Ectodermal cell (in vitro differentiated cells): ENCODE measurements around the gene EYS.

Experiments
- H3K27ac ChIP-seq: 2 replicates; pipeline ENCODE4 v1.7.0; 2013; ENCODE audit warnings: mild to moderate bottlenecking, low read depth, low read length; ENCODE audit not compliant: insufficient read depth, poor library complexity, severe bottlenecking
- H3K27me3 ChIP-seq: 2 replicates; pipeline ENCODE4 v1.7.0; 2013; ENCODE audit warnings: mild to moderate bottlenecking, low read length; ENCODE audit not compliant: insufficient read depth, control insufficient read depth, poor library complexity, severe bottlenecking
- H3K36me3 ChIP-seq: one replicate; pipeline ENCODE4 v1.7.0; 2013; ENCODE audit warnings: low read length; ENCODE audit not compliant: control insufficient read depth, insufficient read depth
- H3K4me1 ChIP-seq: one replicate; pipeline ENCODE4 v1.7.0; 2013; ENCODE audit warnings: low read length; ENCODE audit not compliant: control insufficient read depth, insufficient read depth
- H3K4me3 ChIP-seq: 2 replicates; pipeline ENCODE4 v1.7.0; 2013; ENCODE audit warnings: low read depth, low read length, control low read depth; ENCODE audit not compliant: insufficient read depth
- H3K9me3 ChIP-seq: 2 replicates; pipeline ENCODE4 v1.7.0; 2013; ENCODE audit warnings: mild to moderate bottlenecking, low read length, moderate library complexity; ENCODE audit not compliant: control insufficient read depth
- WGBS, 2 experiments: methylation state at CpG; one replicate each; pipeline ENCODE4 v1.1.7; 2013; ENCODE audit warnings: missing lambda C conversion rate in 2 of 2; 5-methylcytosine and 5-hydroxymethylcytosine counted together

The EYS gene

DNA sequence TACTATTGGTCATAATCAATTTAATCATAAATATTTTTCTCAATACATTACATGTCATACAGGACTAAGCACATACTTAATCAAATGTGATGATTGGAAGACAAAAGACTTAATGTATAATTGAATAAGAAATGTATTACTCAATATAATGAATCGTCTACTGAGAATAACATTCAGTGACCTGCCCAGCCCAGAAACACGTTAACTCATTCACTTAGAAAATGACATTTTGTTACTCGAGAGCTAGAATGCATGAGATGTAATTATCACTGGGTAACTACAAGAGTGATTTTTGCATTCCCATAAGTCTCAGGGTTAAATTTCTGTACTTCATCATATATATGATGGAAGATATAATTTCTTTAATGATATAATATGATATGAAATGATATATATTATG lies 444.8 kb downstream of the EYS start:
- Histone ChIP-seq H3K27me3 (no peaks in the 10 kb centered on the region), H3K9me3 (no peaks in the 10 kb centered on the region), H3K27ac (no peak overlapping the region), H3K4me1 (no peaks in the 10 kb centered on the region), H3K36me3 (no peaks in the 10 kb centered on the region), H3K4me3 (no peak overlapping the region)
- WGBS, 2 experiments = 91 to 100% methylated on average over 3 of the region's 3 CpGs

DNA sequence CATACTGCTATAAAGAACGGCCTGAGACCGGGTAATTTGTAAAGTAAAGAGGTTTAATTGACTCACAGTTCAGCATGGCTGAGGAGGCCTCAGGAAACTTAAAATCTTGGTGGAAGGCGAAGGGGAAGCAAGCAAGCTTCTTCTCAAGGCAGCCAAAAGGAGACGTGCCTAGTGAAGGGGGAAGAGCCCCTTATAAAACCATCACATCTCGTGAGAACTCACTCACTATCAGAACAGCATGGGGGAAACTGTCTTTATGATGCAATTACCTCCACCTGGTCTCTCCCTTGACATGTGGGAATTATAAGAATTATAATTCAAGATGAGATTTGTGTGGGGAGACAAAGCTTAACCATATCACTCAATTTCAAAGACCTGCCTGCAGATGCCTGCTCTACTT lies 447.0 kb downstream of the EYS start:
- Histone ChIP-seq H3K36me3 (no peaks in the 10 kb centered on the region), H3K4me3 (no peak overlapping the region), H3K4me1 (no peaks in the 10 kb centered on the region), H3K27me3 (no peaks in the 10 kb centered on the region), H3K9me3 (no peaks in the 10 kb centered on the region), H3K27ac (no peak overlapping the region)
- 78 to 80% methylated on average over 4 to 5 of the region's 5 CpGs for WGBS, 2 experiments

DNA sequence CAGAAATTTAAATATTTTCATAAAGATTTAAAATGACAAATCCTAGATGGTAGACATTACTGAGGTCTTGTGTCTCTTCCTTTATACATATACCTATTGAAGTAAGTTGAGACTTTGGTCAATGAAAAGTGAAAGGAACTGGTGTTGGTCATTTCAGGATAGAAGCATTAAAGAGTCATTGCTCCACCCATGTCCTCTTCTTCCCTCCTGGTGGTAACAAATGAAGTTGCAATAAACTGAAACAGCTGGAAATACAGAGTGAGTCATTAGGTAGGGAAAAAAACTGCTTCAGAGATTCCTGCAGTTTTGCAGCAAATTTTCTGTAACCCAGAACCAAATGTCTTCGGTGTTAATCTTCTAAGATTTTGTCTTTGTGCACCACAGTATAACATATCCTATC lies 448.0 kb downstream of the EYS start:
- no peaks in the 10 kb centered on the region for H3K4me1 ChIP-seq
- no peaks in the 10 kb centered on the region for H3K27me3 ChIP-seq
- H3K36me3 ChIP-seq = no peaks in the 10 kb centered on the region
- H3K27ac ChIP-seq = no peak overlapping the region
- H3K9me3 ChIP-seq = no peaks in the 10 kb centered on the region
- no peak overlapping the region for H3K4me3 ChIP-seq
- WGBS, 2 experiments = 92% methylated on average over 1 of the region's 1 CpG; no CpG with 5 or more reads in 1 of the 2 experiments

DNA sequence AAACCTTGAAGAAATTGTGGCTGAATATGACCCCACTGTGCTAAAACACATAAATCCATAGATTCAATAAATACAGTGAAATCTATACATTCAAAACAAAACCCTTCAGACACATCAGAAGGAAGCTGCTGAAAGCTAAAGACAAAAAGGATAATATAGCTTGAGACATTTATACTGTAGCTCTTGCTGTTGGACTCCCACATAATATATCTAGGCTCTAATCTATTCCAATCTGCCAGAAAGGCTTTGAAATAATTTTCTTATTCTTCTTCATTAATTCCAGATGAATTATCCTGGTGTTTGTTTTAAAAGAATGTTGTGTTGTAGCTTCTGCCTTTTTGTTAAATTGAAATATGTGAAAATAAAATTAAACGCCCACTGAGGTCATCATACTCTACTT lies 454.0 kb downstream of the EYS start:
- H3K27ac ChIP-seq = no peak overlapping the region
- WGBS, 2 experiments = no CpG with 5 or more reads among the region's 1 CpG
- H3K4me3 ChIP-seq = no peak overlapping the region

DNA sequence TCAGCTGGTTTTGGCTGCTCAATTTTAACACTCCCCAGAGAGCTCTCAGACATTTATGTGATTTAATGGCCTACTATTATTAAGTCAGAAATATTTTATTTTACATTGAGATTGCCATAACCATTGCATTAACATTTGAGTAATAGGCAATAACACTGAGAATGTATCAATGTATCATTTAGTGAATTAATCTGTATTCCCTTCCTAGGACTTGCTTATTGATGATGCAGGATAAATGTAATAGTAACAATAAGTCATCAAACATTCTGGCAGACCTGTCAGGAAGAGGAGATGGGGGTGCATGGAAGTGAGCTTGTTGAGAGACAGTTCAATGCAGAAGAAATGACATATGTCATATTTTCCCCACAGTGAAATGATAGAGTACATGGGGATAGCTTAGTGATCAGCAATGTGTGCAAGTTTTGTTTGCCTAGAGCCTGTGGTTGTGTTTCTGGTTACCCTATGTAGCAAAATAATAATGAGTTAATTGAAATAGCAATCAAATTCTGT lies 458.9 kb downstream of the EYS start:
- H3K36me3 ChIP-seq = no peaks in the 10 kb centered on the region
- H3K4me1 ChIP-seq = no peaks in the 10 kb centered on the region
- no peak overlapping the region for H3K4me3 ChIP-seq

More for the DNA sequence above, 454.0 kb downstream of the EYS start:
- no peaks in the 10 kb centered on the region for H3K36me3 ChIP-seq
- no peaks in the 10 kb centered on the region for H3K9me3 ChIP-seq
- no peaks in the 10 kb centered on the region for H3K4me1 ChIP-seq
- no peaks in the 10 kb centered on the region for H3K27me3 ChIP-seq

DNA sequence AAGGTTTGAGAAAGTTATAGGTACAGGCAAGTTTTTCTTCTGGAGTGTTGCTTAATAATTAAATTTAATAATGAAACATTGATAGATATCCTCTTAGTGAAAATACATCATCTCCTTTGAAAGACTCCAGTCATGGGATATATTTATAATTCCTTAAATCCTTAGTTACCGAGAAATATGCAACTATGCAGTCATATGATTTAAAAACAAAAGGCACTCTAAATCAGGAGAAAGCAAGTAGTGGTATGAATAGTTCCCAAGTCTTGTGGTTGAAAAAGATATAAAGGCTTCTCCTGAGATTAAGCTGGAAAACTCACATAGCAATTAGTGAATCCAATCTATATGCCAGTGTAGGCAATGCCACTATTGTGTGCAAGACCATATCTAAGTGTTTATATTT lies 475.4 kb downstream of the EYS start:
- no peak overlapping the region for H3K27ac ChIP-seq
- H3K4me1 ChIP-seq = no peaks in the 10 kb centered on the region
- H3K4me3 ChIP-seq = no peak overlapping the region
- no peaks in the 10 kb centered on the region for H3K27me3 ChIP-seq
- no peaks in the 10 kb centered on the region for H3K36me3 ChIP-seq
- WGBS, 2 experiments = 100% methylated on average over 1 of the region's 1 CpG; no CpG with 5 or more reads in 1 of the 2 experiments
- no peaks in the 10 kb centered on the region for H3K9me3 ChIP-seq

More for the DNA sequence above, 458.9 kb downstream of the EYS start:
- Histone ChIP-seq H3K27ac (no peak overlapping the region), H3K27me3 (no peaks in the 10 kb centered on the region), H3K9me3 (no peaks in the 10 kb centered on the region)

DNA sequence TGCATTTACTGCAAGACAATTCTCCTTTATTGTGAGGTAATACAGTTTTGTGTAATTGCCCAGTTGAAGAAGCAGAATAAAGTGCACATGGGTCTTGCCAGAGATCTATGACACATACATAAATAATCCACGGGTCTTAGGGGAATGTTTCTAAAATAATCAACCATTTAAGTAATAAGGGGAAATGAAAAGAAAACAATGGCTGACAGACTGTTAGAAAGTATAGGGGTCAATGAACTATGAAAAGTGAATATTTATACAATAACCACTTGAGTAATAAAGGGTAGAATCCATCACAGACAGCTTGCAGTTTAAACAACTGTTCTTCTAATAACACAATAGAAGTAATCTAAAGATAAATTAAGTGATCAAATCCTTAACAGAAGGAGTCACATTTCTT lies 477.2 kb downstream of the EYS start:
- Histone ChIP-seq H3K4me3 (no peak overlapping the region), H3K27me3 (no peaks in the 10 kb centered on the region), H3K4me1 (no peaks in the 10 kb centered on the region), H3K36me3 (no peaks in the 10 kb centered on the region), H3K9me3 (no peaks in the 10 kb centered on the region), H3K27ac (no peak overlapping the region)
- no CpG with 5 or more reads among the region's 1 CpG for WGBS, 2 experiments

DNA sequence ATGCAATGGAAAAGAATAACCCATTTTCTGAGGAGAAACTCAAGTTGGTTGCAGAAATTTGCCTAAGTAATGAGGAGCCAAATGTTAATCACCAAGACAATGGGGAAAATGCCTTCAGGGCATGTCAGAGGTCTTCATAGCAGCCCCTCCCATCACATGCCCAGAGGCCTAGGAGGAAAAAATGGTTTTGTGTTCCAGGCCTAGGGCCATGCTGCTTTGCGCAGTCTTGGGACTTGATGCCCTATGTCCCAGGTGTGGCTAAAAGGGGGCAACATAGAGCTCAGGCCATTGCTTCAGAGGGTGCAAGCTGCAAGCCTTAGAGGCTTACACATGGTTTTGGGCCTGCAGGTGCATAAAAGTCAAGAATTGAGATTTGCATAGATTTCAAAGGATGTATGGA lies 485.9 kb downstream of the EYS start:
- 95 to 100% methylated on average over 1 of the region's 1 CpG for WGBS, 2 experiments
- Histone ChIP-seq H3K27me3 (no peaks in the 10 kb centered on the region), H3K9me3 (no peaks in the 10 kb centered on the region), H3K36me3 (no peaks in the 10 kb centered on the region), H3K4me3 (no peak overlapping the region), H3K27ac (no peak overlapping the region), H3K4me1 (no peaks in the 10 kb centered on the region)

DNA sequence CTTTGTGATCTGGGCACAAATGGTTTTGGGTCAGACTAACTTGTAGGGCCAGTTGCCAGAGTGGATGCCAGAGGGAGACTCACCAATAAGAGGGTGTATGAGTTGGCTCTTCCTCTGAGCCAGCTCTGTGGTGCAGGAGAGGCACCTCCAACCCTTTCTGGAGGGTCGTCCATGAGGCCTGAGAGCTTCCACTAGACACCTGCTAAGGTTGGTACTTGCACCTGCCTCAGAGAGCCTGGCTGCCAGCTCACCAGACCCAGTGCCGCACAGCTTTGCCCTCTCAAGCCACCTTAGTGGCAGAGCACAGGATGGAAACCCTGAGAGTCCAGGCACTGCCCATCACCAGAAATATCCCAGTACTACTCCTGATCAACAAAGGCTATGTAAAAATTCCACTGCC lies 504.3 kb downstream of the EYS start:
- no peak overlapping the region for H3K4me3 ChIP-seq
- no peaks in the 10 kb centered on the region for H3K9me3 ChIP-seq
- WGBS, 2 experiments = 83 to 90% methylated on average over 2 of the region's 2 CpGs
- H3K4me1 ChIP-seq = no peaks in the 10 kb centered on the region
- H3K36me3 ChIP-seq = no peaks in the 10 kb centered on the region
- no peaks in the 10 kb centered on the region for H3K27me3 ChIP-seq
- no peak overlapping the region for H3K27ac ChIP-seq

DNA sequence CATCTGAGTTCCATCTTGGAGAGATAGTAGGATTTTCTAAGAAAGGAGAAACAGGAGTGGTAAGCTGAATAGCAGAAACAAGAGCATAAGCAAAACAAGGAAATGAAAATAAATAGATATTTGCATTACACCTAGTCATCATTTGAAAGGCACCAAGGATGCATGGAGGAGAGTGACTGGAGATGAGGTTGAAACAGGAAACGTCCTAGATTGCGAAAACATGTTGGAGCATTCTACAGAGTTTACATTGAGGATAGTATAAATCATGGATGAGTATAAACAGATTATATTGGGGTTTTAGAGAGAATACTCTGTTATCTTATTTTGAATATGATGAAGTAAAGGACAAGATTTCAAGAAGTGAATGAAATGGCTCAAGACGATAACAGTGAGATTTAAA lies 507.3 kb downstream of the EYS start:
- Histone ChIP-seq H3K4me3 (no peak overlapping the region), H3K4me1 (no peaks in the 10 kb centered on the region), H3K9me3 (no peaks in the 10 kb centered on the region), H3K36me3 (no peaks in the 10 kb centered on the region), H3K27ac (no peak overlapping the region), H3K27me3 (no peaks in the 10 kb centered on the region)
- WGBS, 2 experiments = 92 to 96% methylated on average over 3 of the region's 3 CpGs

DNA sequence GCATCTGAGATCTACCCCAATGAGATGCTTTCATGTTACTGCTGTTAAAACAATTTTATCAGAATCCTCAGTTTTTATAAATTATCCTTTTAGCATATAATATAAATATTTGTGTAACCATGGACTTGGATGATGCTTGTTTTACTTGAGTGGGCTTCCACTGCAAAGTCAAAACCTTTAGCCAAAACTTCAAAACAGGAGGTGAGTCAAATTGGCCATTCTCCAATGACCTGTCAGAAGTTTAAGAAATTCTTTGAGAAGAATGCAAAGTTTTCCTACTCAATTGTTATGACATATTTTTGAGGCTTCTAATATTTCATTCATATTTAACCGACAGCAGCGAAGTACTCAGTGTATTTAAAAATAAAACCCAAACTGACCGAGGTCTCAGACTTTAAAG lies 507.9 kb downstream of the EYS start:
- no peaks in the 10 kb centered on the region for H3K4me1 ChIP-seq
- H3K27me3 ChIP-seq = no peaks in the 10 kb centered on the region
- H3K27ac ChIP-seq = no peak overlapping the region
- WGBS, 2 experiments = 94 to 100% methylated on average over 3 of the region's 3 CpGs
- no peaks in the 10 kb centered on the region for H3K9me3 ChIP-seq
- no peak overlapping the region for H3K4me3 ChIP-seq
- no peaks in the 10 kb centered on the region for H3K36me3 ChIP-seq
